ENCODE data around the gene DAD1.

The DAD1 gene

GRCh38 chr14:22521449-22522239 lies 67.4 kb downstream of the DAD1 start:
- no peak for DNase-seq (ENCODE audit: low read depth in 1 of 2, low spot score in 1 of 2)

- DNase-seq (ENCODE audit: low read depth in 1 of 2, low spot score in 1 of 2): no peak
Measured at GRCh38 chr14:22520796-22521195, 68.2 kb downstream of the DAD1 start.

- DNase-seq (ENCODE audit: low read depth in 1 of 2, low spot score in 1 of 2): no peak
Measured at GRCh38 chr14:22519877-22520685, 68.9 kb downstream of the DAD1 start.

- DNase-seq (ENCODE audit: low read depth in 1 of 2, low spot score in 1 of 2): no peak
Measured at GRCh38 chr14:22518073-22518472, 71.0 kb downstream of the DAD1 start.

- no peak for DNase-seq (ENCODE audit: low read depth in 1 of 2, low spot score in 1 of 2)
Measured at GRCh38 chr14:22517117-22517720, 71.8 kb downstream of the DAD1 start.

- DNase-seq (ENCODE audit: low read depth in 1 of 2, low spot score in 1 of 2): no peak
Measured at GRCh38 chr14:22515929-22516328, 73.1 kb downstream of the DAD1 start.

Data from activated CD4-positive, alpha-beta T cell treated with anti-CD3 and anti-CD28 coated beads, Interleukin-2, amount 50 U/mL, for 24 hours (primary cell).